ENCODE data around the gene MGLL. TPM values are rescaled to one million over a fixed set of nuclear protein-coding genes. Genes with fewer than 3 reads are reported as not detected.

Gene MGLL
- total and polyA plus RNA-seq, 4 experiments from 2014 or later, result 0.77 to 4.8 (median 2.3) TPM

DNA sequence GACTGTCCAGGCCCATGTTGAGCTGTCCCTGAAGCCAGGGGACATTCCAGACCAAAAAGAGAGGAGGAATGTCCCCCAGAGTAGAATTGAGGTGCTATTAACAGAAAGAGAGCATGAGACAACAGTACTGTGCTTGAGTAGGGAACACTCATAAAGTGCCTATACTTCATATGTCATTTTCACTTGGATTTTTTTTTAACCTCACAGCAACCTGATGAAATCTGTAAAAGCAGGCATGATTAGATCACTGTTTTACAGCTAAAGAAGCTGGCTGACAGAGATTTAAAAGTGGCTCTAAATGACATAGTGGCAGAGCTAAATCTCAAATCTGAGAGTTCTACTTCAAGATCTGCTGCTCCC is 174.5 kb downstream of the MGLL start:
- Mint-ChIP-seq H3K27ac (no peak overlapping the region), H3K4me1 (no peaks in the 10 kb centered on the region), H3K9me3 (no peaks in the 10 kb centered on the region), H3K4me3 (no peak overlapping the region), H3K36me3 (peaks cover 0 to 6% of the 10 kb centered on the region in 2 donors), H3K27me3 (no peaks in the 10 kb centered on the region)
- H3K4me1 ChIP-seq (ENCODE audit: insufficient read depth, low read length), result no peaks in the 10 kb centered on the region
- H3K27ac ChIP-seq (ENCODE audit: low read depth, low read length), result no peak overlapping the region
- no peak for DNase-seq
- H3K4me3 ChIP-seq (ENCODE audit: low read length in 2 of 2), result no peak overlapping the region
- CTCF ChIA-PET (ENCODE audit: partially characterized antibody), result interaction anchor here (1.2 to 1.3 kb wide), 3 partner anchors 15 to 73 kb away, joined by 3 to 4 read pairs (median 4); no protein-coding TSS in a partner anchor
- intact Hi-C loops (cut with micrococcal nuclease), result no loop called here
- H3K36me3 ChIP-seq (ENCODE audit: insufficient read depth, low read length), result no peaks in the 10 kb centered on the region
- POLR2A ChIA-PET (ENCODE audit: partially characterized antibody), result no interaction called here
- no peaks in the 10 kb centered on the region for H3K27me3 ChIP-seq (ENCODE audit: insufficient read depth, low read length)
- no peaks in the 10 kb centered on the region for H3K9me3 ChIP-seq (ENCODE audit: control insufficient read depth in 1 of 2, low read length in 2 of 2)

DNA sequence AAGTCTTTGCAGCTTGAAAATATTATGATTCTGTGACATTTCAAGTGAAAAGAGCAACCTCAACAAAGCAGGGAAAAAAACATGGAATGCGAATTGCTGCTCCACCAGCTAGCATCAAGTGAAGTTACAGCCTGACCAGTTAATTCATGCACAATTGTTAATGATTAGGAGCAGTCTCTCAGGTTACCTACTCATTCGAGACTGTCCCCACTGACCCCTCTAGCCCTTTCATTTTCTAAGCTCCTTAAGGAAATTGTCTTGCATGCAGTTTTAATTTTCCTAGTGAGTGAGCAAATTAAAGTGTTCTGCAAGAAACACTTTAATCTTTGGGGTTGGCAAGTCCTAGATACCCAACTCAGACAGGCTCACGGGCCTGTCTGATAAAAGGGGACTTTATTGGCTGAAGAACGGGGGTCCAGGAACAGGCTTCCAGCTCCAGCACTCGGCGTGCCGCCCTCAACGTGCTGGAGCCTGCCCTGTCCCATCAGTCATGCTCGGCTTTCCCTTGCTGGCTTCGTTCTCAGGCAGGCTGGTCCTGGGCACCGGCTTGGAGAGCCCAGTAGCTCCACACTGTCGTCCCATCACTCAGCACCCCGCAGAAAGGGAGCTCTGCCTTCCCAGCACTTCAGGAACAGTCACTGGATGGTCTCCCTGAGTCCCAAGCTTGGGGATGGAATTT is 175.0 kb downstream of the MGLL start:
- ChIA-PET CTCF (ENCODE audit: partially characterized antibody) (interaction anchor here (1.2 to 1.3 kb wide), 3 partner anchors 14 to 72 kb away, joined by 3 to 4 read pairs (median 4); no protein-coding TSS in a partner anchor), POLR2A (ENCODE audit: partially characterized antibody) (no interaction called here)
- H3K4me3 ChIP-seq (ENCODE audit: low read length in 2 of 2), result no peak overlapping the region
- intact Hi-C loops (cut with micrococcal nuclease), result no loop called here
- no peak overlapping the region for H3K4me3 Mint-ChIP-seq
- no peaks in the 10 kb centered on the region for H3K36me3 ChIP-seq (ENCODE audit: insufficient read depth, low read length)
- no peaks in the 10 kb centered on the region for H3K27me3 ChIP-seq (ENCODE audit: insufficient read depth, low read length)
- no peak overlapping the region for H3K27ac ChIP-seq (ENCODE audit: low read depth, low read length)
- H3K27me3 Mint-ChIP-seq, result no peaks in the 10 kb centered on the region
- no peaks in the 10 kb centered on the region for H3K4me1 Mint-ChIP-seq
- DNase-seq, result no peak
- H3K9me3 Mint-ChIP-seq, result no peaks in the 10 kb centered on the region
- H3K4me1 ChIP-seq (ENCODE audit: insufficient read depth, low read length), result no peaks in the 10 kb centered on the region
- H3K36me3 Mint-ChIP-seq, result peaks cover 0 to 6% of the 10 kb centered on the region in 2 donors
- no peaks in the 10 kb centered on the region for H3K9me3 ChIP-seq (ENCODE audit: control insufficient read depth in 1 of 2, low read length in 2 of 2)
- no peak overlapping the region for H3K27ac Mint-ChIP-seq

- ChIA-PET POLR2A (ENCODE audit: partially characterized antibody) (no interaction called here), CTCF (ENCODE audit: partially characterized antibody) (interaction anchor here (1.2 to 1.3 kb wide), 2 partner anchors 48 to 71 kb away, joined by 3 to 4 read pairs; no protein-coding TSS in a partner anchor)
- H3K27me3 ChIP-seq (ENCODE audit: insufficient read depth, low read length), result no peaks in the 10 kb centered on the region
Observed at GRCh38 chr3:127646501-127647046, 175.7 kb downstream of the MGLL start.

DNA sequence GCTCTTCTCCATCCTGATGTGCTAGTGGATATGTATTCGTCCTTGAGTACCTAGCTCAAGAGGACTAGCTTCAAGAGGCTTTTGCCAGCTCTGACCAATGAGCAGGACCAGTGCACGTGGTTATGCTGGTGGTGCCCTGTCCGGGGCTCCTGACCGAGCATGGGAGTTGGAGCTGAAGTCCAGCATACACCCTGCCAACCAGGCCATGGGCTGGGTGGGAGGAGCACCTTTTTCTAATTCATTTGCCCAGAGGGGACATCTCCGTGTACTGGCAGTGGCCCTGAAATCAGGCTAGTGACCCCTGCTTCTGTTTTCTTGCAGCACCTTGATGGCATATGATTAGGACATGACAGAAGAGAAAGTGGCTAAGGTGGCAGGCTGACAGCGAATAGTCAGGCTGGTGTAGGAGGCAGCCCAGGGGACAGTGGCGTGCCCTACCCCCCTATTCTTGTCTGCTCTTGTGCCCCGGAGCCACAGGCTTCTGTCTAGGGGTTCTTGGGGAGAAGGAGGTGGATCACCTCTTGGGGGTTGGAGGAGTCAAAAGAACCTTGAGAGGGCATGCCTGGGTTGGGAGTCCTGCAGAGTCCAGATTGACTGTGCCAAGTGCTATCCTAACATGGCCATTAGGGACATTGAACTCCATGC is 176.8 kb downstream of the MGLL start:
- no peaks in the 10 kb centered on the region for H3K36me3 ChIP-seq (ENCODE audit: insufficient read depth, low read length)
- no peak overlapping the region for H3K4me3 Mint-ChIP-seq
- H3K27ac Mint-ChIP-seq, result no peak overlapping the region
- H3K9me3 Mint-ChIP-seq, result no peaks in the 10 kb centered on the region
- H3K27me3 Mint-ChIP-seq, result no peaks in the 10 kb centered on the region
- ChIA-PET POLR2A (ENCODE audit: partially characterized antibody) (no interaction called here), CTCF (ENCODE audit: partially characterized antibody) (interaction anchor here (2.2 kb wide), 1 partner anchor 71 kb away, joined by 7 read pairs; no protein-coding TSS in a partner anchor)
- no peak overlapping the region for H3K4me3 ChIP-seq (ENCODE audit: low read length in 2 of 2)
- no peaks in the 10 kb centered on the region for H3K4me1 ChIP-seq (ENCODE audit: insufficient read depth, low read length)
- H3K27me3 ChIP-seq (ENCODE audit: insufficient read depth, low read length), result no peaks in the 10 kb centered on the region
- H3K27ac ChIP-seq (ENCODE audit: low read depth, low read length), result no peak overlapping the region
- intact Hi-C loops (cut with micrococcal nuclease), result no loop called here
- H3K4me1 Mint-ChIP-seq, result no peaks in the 10 kb centered on the region
- H3K36me3 Mint-ChIP-seq, result peaks cover 0 to 6% of the 10 kb centered on the region in 2 donors
- DNase-seq, result no peak
- H3K9me3 ChIP-seq (ENCODE audit: control insufficient read depth in 1 of 2, low read length in 2 of 2), result no peaks in the 10 kb centered on the region

More at GRCh38 chr3:127646501-127647046, 175.7 kb downstream of the MGLL start:
- Mint-ChIP-seq H3K27me3 (no peaks in the 10 kb centered on the region), H3K27ac (no peak overlapping the region), H3K36me3 (peaks cover 0 to 6% of the 10 kb centered on the region in 2 donors), H3K4me1 (no peaks in the 10 kb centered on the region), H3K9me3 (no peaks in the 10 kb centered on the region), H3K4me3 (no peak overlapping the region)
- DNase-seq, result no peak
- H3K27ac ChIP-seq (ENCODE audit: low read depth, low read length), result no peak overlapping the region
- intact Hi-C loops (cut with micrococcal nuclease), result no loop called here
- no peaks in the 10 kb centered on the region for H3K9me3 ChIP-seq (ENCODE audit: control insufficient read depth in 1 of 2, low read length in 2 of 2)
- no peaks in the 10 kb centered on the region for H3K4me1 ChIP-seq (ENCODE audit: insufficient read depth, low read length)
- H3K4me3 ChIP-seq (ENCODE audit: low read length in 2 of 2), result no peak overlapping the region
- no peaks in the 10 kb centered on the region for H3K36me3 ChIP-seq (ENCODE audit: insufficient read depth, low read length)

DNA sequence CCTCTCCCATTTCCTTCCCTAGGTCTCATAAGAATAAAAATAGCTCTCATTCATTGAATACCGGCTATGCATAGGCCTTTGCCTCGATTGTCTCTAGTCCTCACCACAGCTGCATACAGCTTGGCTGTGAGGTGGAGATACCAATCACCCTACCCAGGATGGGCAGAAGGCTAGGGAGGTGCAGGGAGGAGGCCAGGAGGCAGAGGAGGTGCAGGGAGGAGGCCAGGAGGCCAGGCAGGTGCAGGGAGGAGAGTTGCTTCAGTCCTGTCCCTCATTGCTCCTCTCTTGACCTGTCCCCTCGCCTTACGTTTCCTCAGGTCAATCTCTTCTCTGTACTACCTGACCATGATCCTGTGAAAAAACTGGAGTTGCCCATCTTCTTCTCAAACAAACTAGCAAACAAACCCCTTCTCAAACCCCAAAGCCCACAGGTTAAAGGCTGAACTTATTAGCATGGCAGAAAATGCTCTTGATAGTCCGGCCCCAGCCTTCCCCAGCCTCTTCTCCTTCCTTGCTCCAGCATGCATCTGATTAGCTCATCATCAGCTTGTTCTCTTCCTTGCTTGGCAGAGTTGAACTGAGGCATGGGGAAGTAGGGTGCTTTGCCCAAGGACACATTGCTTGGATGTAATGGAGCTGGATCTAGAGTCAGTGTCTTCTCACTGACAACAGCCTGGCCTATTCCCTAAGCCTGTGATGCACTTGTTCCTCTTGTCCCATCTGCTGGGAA is 177.5 kb downstream of the MGLL start:
- Histone ChIP-seq H3K36me3 (ENCODE audit: insufficient read depth, low read length) (no peaks in the 10 kb centered on the region), H3K9me3 (ENCODE audit: control insufficient read depth in 1 of 2, low read length in 2 of 2) (no peaks in the 10 kb centered on the region), H3K27me3 (ENCODE audit: insufficient read depth, low read length) (no peaks in the 10 kb centered on the region), H3K27ac (ENCODE audit: low read depth, low read length) (no peak overlapping the region), H3K4me1 (ENCODE audit: insufficient read depth, low read length) (no peaks in the 10 kb centered on the region), H3K4me3 (ENCODE audit: low read length in 2 of 2) (no peak overlapping the region)
- no peak for DNase-seq
- Mint-ChIP-seq H3K36me3 (peaks cover 0 to 6% of the 10 kb centered on the region in 2 donors), H3K4me1 (no peaks in the 10 kb centered on the region), H3K9me3 (peaks cover 0 to 2% (median 0%) of the 10 kb centered on the region in 8 donors), H3K4me3 (no peak overlapping the region), H3K27me3 (no peaks in the 10 kb centered on the region), H3K27ac (peak overlapping the region in 1 of 7 donors; percentile 25)
- intact Hi-C loops (cut with micrococcal nuclease), result no loop called here
- CTCF ChIA-PET (ENCODE audit: partially characterized antibody), result interaction anchor here (0.8 to 2.4 kb wide), 3 partner anchors 7 to 70 kb away, joined by 3 to 7 read pairs (median 5); no protein-coding TSS in a partner anchor
- POLR2A ChIA-PET (ENCODE audit: partially characterized antibody), result no interaction called here

DNA sequence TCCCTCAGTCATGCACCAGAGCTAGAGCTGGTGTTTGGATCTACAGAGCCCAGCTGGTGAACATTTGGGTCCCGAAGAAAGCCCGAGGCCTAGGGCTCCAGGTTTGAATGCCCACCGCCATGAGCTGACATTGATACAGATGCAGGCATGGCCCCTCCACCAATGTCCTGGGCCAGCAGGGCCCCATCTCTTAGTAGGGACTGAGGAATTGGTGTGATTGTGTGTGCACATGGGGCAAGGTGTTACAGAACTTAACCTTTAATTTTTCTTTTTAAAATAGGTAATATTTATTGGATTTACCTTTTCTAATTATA is 182.3 kb downstream of the MGLL start:
- ChIA-PET CTCF (ENCODE audit: partially characterized antibody) (no interaction called here), POLR2A (ENCODE audit: partially characterized antibody) (interaction anchor here (0.7 kb wide), 1 partner anchor 33 kb away, joined by 3 read pairs; the partner anchor contains the start of gene ABTB1)
- Mint-ChIP-seq H3K27ac (no peak overlapping the region), H3K9me3 (peaks cover 0 to 2% (median 0%) of the 10 kb centered on the region in 8 donors), H3K36me3 (peaks cover 0 to 6% of the 10 kb centered on the region in 2 donors), H3K4me1 (peaks cover 2 to 10% (median 7%) of the 10 kb centered on the region in 4 donors), H3K4me3 (no peak overlapping the region), H3K27me3 (peaks cover 0 to 3% of the 10 kb centered on the region in 2 donors)
- H3K4me3 ChIP-seq (ENCODE audit: low read length in 2 of 2), result no peak overlapping the region
- H3K36me3 ChIP-seq (ENCODE audit: insufficient read depth, low read length), result no peaks in the 10 kb centered on the region
- intact Hi-C loops (cut with micrococcal nuclease), result no loop called here
- no peaks in the 10 kb centered on the region for H3K9me3 ChIP-seq (ENCODE audit: control insufficient read depth in 1 of 2, low read length in 2 of 2)
- no peak overlapping the region for H3K27ac ChIP-seq (ENCODE audit: low read depth, low read length)
- H3K27me3 ChIP-seq (ENCODE audit: insufficient read depth, low read length), result no peaks in the 10 kb centered on the region
- peaks cover 9% of the 10 kb centered on the region for H3K4me1 ChIP-seq (ENCODE audit: insufficient read depth, low read length)
- DNase-seq, result no peak
